NOMO-1 (cell line): ENCODE measurements around the gene CDCA7.
"Not testable (repeated sequence)": the region's sequence is repeated elsewhere in the genome, so short reads cannot be mapped to it uniquely, and the experiment has no call there.

Source experiments
- DNase-seq, 2 experiments: peaks; one replicate each; lab custom pipeline; 2025; ENCODE audit not compliant: unreplicated experiment in 2 of 2; lab: John Stamatoyannopoulos, UW

The CDCA7 gene

DNA sequence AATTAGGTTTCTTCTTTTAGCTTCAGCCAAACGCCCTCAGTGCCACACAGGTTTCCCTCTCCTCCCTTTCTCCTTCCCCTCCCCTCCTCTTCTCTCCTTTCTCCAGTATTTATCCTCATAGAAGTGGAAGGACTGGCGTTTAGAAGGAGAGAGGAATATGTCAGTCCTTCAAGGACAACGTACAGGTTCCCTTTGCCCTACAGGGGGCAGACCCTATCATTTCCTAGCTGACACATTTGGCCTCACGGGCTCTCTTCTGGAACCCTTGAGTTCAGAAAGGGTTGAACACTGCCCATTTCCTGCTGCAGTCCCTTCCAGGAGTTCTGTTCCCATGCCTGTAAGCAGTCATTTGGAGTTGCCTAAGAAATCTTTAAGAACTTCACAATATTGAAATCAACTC lies 46.1 kb downstream of the CDCA7 start:
- DNase-seq: no peak

- DNase-seq: no peak
These were observed 47.1 kb downstream of the CDCA7 start for GRCh38 chr2:173401716-173402326.

DNA sequence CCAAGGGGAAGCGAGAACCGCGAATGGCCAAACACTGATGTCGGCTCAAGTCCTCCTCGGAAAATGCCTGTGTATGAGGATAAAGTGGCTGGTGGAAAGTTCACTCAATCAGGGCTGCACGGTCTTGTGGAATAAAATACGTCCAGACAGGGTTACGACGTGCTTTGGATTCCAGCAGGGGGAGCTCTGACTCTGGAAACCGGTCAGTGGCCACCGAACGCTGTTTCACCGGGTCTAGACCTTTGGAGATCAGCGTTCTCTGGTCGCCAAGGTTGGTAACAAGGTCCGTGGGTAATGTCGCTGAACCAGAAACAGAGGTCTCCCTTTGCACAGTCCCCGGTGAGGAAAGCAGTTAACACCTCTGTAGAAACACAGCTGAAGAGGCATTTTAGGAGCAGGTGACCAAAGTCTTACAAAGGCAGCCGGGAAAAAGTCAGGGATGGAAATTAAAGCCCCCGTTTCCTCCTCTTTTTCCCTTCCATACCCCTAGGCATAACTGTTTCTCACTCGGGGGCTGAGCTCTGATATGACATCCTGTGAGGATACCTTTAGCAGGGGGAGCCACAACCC lies 47.8 kb downstream of the CDCA7 start:
- peak; percentile 60 to 80 for DNase-seq

GRCh38 chr2:173404841-173405750 lies 50.4 kb downstream of the CDCA7 start:
- DNase-seq: no peak

GRCh38 chr2:173407176-173407575 lies 52.5 kb downstream of the CDCA7 start:
- no peak for DNase-seq

GRCh38 chr2:173407646-173408045 lies 53.0 kb downstream of the CDCA7 start:
- no peak for DNase-seq

GRCh38 chr2:173410579-173410978 lies 55.9 kb downstream of the CDCA7 start:
- DNase-seq: no peak

- DNase-seq: no peak
These were observed 58.0 kb downstream of the CDCA7 start for GRCh38 chr2:173412628-173413027.

- DNase-seq: no peak
These were observed 60.2 kb downstream of the CDCA7 start for GRCh38 chr2:173414823-173415322.

- no peak for DNase-seq
These were observed 61.0 kb downstream of the CDCA7 start for GRCh38 chr2:173415431-173416381.

DNA sequence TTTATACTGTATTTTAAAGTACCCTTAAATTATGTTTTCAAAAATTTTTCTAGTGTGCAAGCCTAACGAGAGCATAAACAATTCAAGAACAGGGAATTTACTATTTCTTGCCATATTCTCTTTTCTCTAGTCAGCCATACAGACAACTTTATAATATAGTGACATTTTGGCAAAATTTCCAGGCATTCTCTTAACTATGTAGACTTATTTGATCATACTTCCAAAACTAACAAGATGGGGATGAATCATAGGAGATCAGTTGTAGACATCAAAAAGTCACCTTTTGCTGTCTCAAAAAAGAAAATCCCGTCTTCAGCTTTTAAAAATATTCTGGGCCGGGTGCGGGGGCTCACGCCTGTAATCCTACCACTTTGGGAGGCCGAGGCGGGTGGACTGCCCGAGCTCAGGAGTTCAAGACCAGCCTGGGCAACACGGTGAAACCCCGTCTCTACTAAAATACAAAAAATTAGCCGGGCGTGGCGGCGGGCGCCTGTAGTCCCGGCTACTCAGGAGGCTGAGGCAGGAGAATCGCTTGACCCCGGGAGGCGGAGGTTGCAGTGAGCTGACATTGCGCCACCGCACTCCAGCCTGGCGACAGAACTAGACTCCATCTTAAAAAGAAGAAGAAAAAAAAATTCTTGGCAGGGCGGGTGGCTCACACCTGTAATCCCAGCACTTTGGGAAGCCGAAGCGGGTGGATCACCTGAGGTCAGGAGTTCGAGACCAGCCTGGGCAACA lies 61.9 kb downstream of the CDCA7 start:
- not testable (repeated sequence) for DNase-seq

DNA sequence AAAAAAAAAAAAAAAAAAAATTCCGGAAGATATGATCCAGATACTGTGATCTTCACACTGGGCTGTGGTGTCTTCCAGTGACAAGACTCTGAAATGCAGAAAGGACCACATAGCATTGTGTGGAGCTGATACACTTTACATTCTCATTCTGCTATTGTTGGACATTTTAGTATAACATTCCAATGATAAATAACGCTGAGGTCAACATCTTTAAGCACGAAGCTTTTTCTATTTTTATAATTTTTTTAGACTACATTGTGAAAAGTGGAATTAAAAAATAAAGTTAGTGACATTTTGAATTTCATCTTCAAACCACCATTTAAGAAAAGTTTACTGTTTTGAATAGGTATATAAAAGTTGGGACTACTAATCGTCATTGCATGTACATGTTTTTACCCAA lies 62.7 kb downstream of the CDCA7 start:
- no peak for DNase-seq

DNA sequence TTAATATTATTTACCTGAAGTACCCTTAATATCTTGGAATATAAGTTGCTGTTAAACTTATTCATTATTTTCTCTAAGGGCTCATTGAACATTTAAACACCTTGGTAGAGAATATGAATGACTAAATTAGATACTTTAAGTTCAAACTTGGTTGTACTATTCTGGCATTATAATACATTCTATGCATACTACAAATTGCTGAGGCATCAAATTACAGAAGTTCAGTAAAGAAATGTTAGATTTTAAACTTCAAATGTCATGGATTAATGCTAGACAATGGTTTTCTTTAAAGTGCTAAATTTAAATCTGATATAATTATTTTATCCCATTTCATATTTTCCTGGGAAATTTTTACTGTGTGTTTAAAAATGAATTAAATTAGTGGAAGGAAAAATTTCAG lies 63.1 kb downstream of the CDCA7 start:
- no peak for DNase-seq
